Kidney epithelial cell (primary cell): ENCODE results near the gene LRRC31. TPM values are rescaled to one million over a fixed set of nuclear protein-coding genes. Genes with fewer than 3 reads are reported as not detected.
A peak's percentile ranks its signal among the peaks of the same experiment; 100 is the strongest.

Experiments used
- DNase-seq: peaks from one replicate; pipeline ENCODE4 v3.0.0-alpha.2; 2010; ENCODE audit warnings: low read depth
- H3K27me3 ChIP-seq: 2 replicates; pipeline ENCODE4 v1.6.0; 2011; ENCODE audit warnings: low read length; ENCODE audit not compliant: control insufficient read depth, insufficient read depth
- H3K36me3 ChIP-seq: 2 replicates; pipeline ENCODE4 v1.5.1; 2011; ENCODE audit warnings: low read length; ENCODE audit not compliant: control insufficient read depth, insufficient read depth
- H3K4me3 ChIP-seq: 2 replicates; pipeline ENCODE4 v1.5.1; 2011; ENCODE audit warnings: low read depth, mild to moderate bottlenecking, control low read depth, low read length
- CTCF ChIP-seq: IDR thresholded peaks from 2 replicates; pipeline ENCODE4 v1.5.1; 2011; ENCODE audit warnings: mild to moderate bottlenecking, moderate library complexity, low read length, control low read depth, inconsistent platforms; ENCODE audit not compliant: insufficient read depth, poor library complexity, severe bottlenecking
- total RNA-seq: library from RNA; depleted of rRNA; stranded (reverse); fragments of >200 nt; gene quantifications from 2 replicates; pipeline ENCODE4 v1.2.3, GENCODE V29; 2015

LRRC31 gene
- total RNA-seq, 1 donor from 2014 or later, result not detected

GRCh38 chr3:169846458-169847193 is 23.1 kb downstream of the LRRC31 start:
- TF ChIP-seq CTCF, result no peak
- Histone ChIP-seq H3K27me3 (no peaks in the 10 kb centered on the region), H3K4me3 (no peak overlapping the region), H3K36me3 (no peaks in the 10 kb centered on the region)
- DNase-seq, result peak; percentile 78

- TF ChIP-seq CTCF, result no peak
- no peak overlapping the region for H3K4me3 ChIP-seq
- H3K27me3 ChIP-seq, result no peaks in the 10 kb centered on the region
- H3K36me3 ChIP-seq, result no peaks in the 10 kb centered on the region
- no peak for DNase-seq
These were observed 26.8 kb downstream of the LRRC31 start for GRCh38 chr3:169842960-169843359.

GRCh38 chr3:169841171-169841570 is 28.6 kb downstream of the LRRC31 start:
- Histone ChIP-seq H3K4me3 (no peak overlapping the region), H3K36me3 (no peaks in the 10 kb centered on the region), H3K27me3 (no peaks in the 10 kb centered on the region)
- no peak for TF ChIP-seq CTCF
- DNase-seq, result no peak

- TF ChIP-seq CTCF, result no peak
- Histone ChIP-seq H3K36me3 (no peaks in the 10 kb centered on the region), H3K27me3 (no peaks in the 10 kb centered on the region), H3K4me3 (no peak overlapping the region)
- DNase-seq, result no peak
These were observed 31.2 kb downstream of the LRRC31 start for GRCh38 chr3:169838511-169839030.

GRCh38 chr3:169836942-169837275 is 32.8 kb downstream of the LRRC31 start:
- no peak overlapping the region for H3K4me3 ChIP-seq
- no peak for DNase-seq
- TF ChIP-seq CTCF, result no peak
- no peaks in the 10 kb centered on the region for H3K27me3 ChIP-seq
- no peaks in the 10 kb centered on the region for H3K36me3 ChIP-seq
